ENCODE measurements around the gene CXCL1.

DNA sequence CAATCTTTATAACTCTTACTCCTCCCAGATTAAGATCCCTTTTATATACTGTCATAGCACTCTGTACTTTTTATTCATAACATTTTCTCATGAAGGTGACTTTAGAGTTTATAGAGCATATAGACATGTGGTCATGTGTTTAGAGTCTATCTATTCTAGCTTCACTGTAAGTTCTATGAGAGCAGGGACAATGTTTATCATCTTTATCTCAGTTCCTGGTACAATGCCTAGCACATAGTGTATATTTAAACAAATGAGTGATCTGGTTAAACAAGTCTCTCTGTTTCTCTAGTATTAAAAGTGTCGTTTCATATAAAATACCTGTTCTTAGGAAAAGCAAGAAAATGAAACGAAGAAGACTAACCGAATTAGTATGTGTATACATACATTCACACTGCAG is 29.5 kb upstream of the CXCL1 start:
- TF ChIP-seq, protein P1, sequence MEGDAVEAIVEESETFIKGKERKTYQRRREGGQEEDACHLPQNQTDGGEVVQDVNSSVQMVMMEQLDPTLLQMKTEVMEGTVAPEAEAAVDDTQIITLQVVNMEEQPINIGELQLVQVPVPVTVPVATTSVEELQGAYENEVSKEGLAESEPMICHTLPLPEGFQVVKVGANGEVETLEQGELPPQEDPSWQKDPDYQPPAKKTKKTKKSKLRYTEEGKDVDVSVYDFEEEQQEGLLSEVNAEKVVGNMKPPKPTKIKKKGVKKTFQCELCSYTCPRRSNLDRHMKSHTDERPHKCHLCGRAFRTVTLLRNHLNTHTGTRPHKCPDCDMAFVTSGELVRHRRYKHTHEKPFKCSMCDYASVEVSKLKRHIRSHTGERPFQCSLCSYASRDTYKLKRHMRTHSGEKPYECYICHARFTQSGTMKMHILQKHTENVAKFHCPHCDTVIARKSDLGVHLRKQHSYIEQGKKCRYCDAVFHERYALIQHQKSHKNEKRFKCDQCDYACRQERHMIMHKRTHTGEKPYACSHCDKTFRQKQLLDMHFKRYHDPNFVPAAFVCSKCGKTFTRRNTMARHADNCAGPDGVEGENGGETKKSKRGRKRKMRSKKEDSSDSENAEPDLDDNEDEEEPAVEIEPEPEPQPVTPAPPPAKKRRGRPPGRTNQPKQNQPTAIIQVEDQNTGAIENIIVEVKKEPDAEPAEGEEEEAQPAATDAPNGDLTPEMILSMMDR (IDR thresholded peaks at IDR 0.05): no peak
- TF ChIP-seq EZH2 (IDR thresholded peaks at IDR 0.05; ENCODE audit: borderline replicate concordance, insufficient read depth, low read depth, low read length, poor library complexity, severe bottlenecking): no peak
